Measurements from ENCODE around the gene KREMEN1. TPM values are rescaled to one million over a fixed set of nuclear protein-coding genes. Genes with fewer than 3 reads are reported as not detected.

KREMEN1 gene
- total RNA-seq, 1 donor from 2014 or later: 10.7 TPM

GRCh38 chr22:29110946-29111345, 38.1 kb downstream of the KREMEN1 start:
- Histone ChIP-seq H3K27me3 (no peaks in the 10 kb centered on the region), H3K9me3 (no peaks in the 10 kb centered on the region), H3K36me3 (no peaks in the 10 kb centered on the region), H3K4me1 (no peaks in the 10 kb centered on the region), H3K4me3 (no peak overlapping the region), H3K27ac (no peak overlapping the region)
- intact Hi-C loops (cut with DNase I): no loop called here
- no peak for DNase-seq (ENCODE audit: low spot score in 2 of 2)
- TF ChIP-seq CTCF (IDR thresholded peaks at IDR 0.05): no peak

- H3K36me3 ChIP-seq: no peaks in the 10 kb centered on the region
- H3K4me1 ChIP-seq: no peaks in the 10 kb centered on the region
- TF ChIP-seq CTCF (IDR thresholded peaks at IDR 0.05): no peak
- no peak overlapping the region for H3K27ac ChIP-seq
- no peaks in the 10 kb centered on the region for H3K9me3 ChIP-seq
- H3K4me3 ChIP-seq: no peak overlapping the region
- DNase-seq (ENCODE audit: low spot score in 2 of 2): no peak
- intact Hi-C loops (cut with DNase I): no loop called here
- H3K27me3 ChIP-seq: no peaks in the 10 kb centered on the region
Measured at GRCh38 chr22:29112121-29112520, 39.3 kb downstream of the KREMEN1 start.

GRCh38 chr22:29112681-29113080, 39.8 kb downstream of the KREMEN1 start:
- Histone ChIP-seq H3K4me1 (no peaks in the 10 kb centered on the region), H3K9me3 (no peaks in the 10 kb centered on the region), H3K4me3 (no peak overlapping the region), H3K27ac (no peak overlapping the region), H3K36me3 (no peaks in the 10 kb centered on the region), H3K27me3 (no peaks in the 10 kb centered on the region)
- intact Hi-C loops (cut with DNase I): no loop called here
- no peak for DNase-seq (ENCODE audit: low spot score in 2 of 2)
- TF ChIP-seq CTCF (IDR thresholded peaks at IDR 0.05): no peak

DNA sequence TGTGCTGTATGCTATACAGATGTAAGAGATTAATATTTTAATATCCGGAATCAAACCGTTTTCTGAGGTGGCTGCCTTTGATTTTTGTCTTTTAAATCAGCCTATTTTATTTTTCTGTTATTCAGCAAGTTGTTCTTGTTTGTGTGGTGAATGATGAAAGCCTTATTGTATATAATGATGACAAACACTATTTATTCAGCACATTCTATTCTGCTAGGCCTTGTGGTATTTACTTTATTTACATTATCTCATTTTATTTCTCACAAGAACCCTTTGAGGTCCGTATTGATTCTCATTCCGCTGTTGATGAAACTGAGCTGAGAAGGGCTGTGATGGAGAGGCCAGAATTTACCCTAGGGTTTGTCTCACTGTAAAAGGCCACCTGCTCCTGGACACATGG, 40.5 kb downstream of the KREMEN1 start:
- Histone ChIP-seq H3K27ac (no peak overlapping the region), H3K27me3 (no peaks in the 10 kb centered on the region), H3K9me3 (no peaks in the 10 kb centered on the region), H3K4me1 (no peaks in the 10 kb centered on the region), H3K36me3 (no peaks in the 10 kb centered on the region), H3K4me3 (no peak overlapping the region)
- no peak for TF ChIP-seq CTCF (IDR thresholded peaks at IDR 0.05)
- intact Hi-C loops (cut with DNase I): no loop called here
- no peak for DNase-seq (ENCODE audit: low spot score in 2 of 2)

- no peaks in the 10 kb centered on the region for H3K4me1 ChIP-seq
- intact Hi-C loops (cut with DNase I): no loop called here
Measured at GRCh38 chr22:29114392-29114791, 41.6 kb downstream of the KREMEN1 start.

More at GRCh38 chr22:29114392-29114791, 41.6 kb downstream of the KREMEN1 start:
- no peak overlapping the region for H3K4me3 ChIP-seq
- no peak overlapping the region for H3K27ac ChIP-seq
- TF ChIP-seq CTCF (IDR thresholded peaks at IDR 0.05): no peak
- no peaks in the 10 kb centered on the region for H3K36me3 ChIP-seq
- DNase-seq (ENCODE audit: low spot score in 2 of 2): no peak
- H3K27me3 ChIP-seq: no peaks in the 10 kb centered on the region
- no peaks in the 10 kb centered on the region for H3K9me3 ChIP-seq

All from ascending aorta (tissue), 2 donors.